ENCODE measurements around the gene SLC39A8. TPM values are rescaled to one million over a fixed set of nuclear protein-coding genes. Genes with fewer than 3 reads are reported as not detected.

Gene SLC39A8
- 13.0 and 62.8 TPM in 2 replicates for total RNA-seq

GRCh38 chr4:102344954-102345794 lies at the start of gene SLC39A8:
TSS of gene SLC39A8 (minus strand) at chr4:102345482. CDS start at chr4:102344662, 820 bp downstream.

Small RNA genes within 50 kb of the gene (small RNA-seq; reads per million reads assigned to genes)
- gene RN7SL728P (ENCODE audit: low replicate concordance) = not detected

Other genes starting within 250 kb of the SLC39A8 start
- 50.8 and 58.0 TPM in 2 replicates for gene NFKB1, start 155.9 kb upstream of the SLC39A8 start, total RNA-seq